Measurements from ENCODE around the gene CCN2. TPM values are rescaled to one million over a fixed set of nuclear protein-coding genes. Genes with fewer than 3 reads are reported as not detected.

Gene CCN2
- total RNA-seq, 1 experiment from 2014 or later, result 16.1 TPM

- CTCF ChIA-PET, result interaction anchor here (0.6 kb wide), 1 partner anchor 33 kb away, joined by 3 read pairs; no protein-coding TSS in a partner anchor
- Mint-ChIP-seq H3K4me3 (ENCODE audit: unreplicated experiment) (no peak overlapping the region), H3K27ac (ENCODE audit: unreplicated experiment) (no peak overlapping the region), H3K36me3 (ENCODE audit: insufficient read depth, unreplicated experiment) (peaks cover 26% of the 10 kb centered on the region), H3K9me3 (ENCODE audit: unreplicated experiment) (no peaks in the 10 kb centered on the region), H3K4me1 (ENCODE audit: low read depth, unreplicated experiment) (no peaks in the 10 kb centered on the region), H3K27me3 (ENCODE audit: insufficient read depth, unreplicated experiment) (no peaks in the 10 kb centered on the region)
- H3K36me3 ChIP-seq (ENCODE audit: control insufficient read depth, insufficient read depth, low read length), result peaks cover 7% of the 10 kb centered on the region
- DNase-seq, result no peak
- peaks cover 8% of the 10 kb centered on the region for H3K4me1 ChIP-seq
- TF ChIP-seq, protein P1, sequence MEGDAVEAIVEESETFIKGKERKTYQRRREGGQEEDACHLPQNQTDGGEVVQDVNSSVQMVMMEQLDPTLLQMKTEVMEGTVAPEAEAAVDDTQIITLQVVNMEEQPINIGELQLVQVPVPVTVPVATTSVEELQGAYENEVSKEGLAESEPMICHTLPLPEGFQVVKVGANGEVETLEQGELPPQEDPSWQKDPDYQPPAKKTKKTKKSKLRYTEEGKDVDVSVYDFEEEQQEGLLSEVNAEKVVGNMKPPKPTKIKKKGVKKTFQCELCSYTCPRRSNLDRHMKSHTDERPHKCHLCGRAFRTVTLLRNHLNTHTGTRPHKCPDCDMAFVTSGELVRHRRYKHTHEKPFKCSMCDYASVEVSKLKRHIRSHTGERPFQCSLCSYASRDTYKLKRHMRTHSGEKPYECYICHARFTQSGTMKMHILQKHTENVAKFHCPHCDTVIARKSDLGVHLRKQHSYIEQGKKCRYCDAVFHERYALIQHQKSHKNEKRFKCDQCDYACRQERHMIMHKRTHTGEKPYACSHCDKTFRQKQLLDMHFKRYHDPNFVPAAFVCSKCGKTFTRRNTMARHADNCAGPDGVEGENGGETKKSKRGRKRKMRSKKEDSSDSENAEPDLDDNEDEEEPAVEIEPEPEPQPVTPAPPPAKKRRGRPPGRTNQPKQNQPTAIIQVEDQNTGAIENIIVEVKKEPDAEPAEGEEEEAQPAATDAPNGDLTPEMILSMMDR (IDR thresholded peaks at IDR 0.05; ENCODE audit: insufficient read depth in 1 of 2, low read depth in 1 of 2, low read length in 1 of 2, severe bottlenecking in 1 of 2, unreplicated experiment in 1 of 2), result no peak
- intact Hi-C loops (cut with micrococcal nuclease; ENCODE audit: unreplicated experiment), result no loop called here
- H3K4me3 ChIP-seq (ENCODE audit: low read depth, low read length), result no peak overlapping the region
- POLR2A ChIA-PET, result interaction anchor here (0.5 to 0.8 kb wide), 2 partner anchors 17 to 50 kb away, joined by 3 read pairs; no protein-coding TSS in a partner anchor
- H3K27me3 ChIP-seq (replicated peaks; ENCODE audit: control insufficient read depth, insufficient read depth, low read length), result no peaks in the 10 kb centered on the region
- no TSS peak for BruUV-seq (replicated peaks)
- no peaks in the 10 kb centered on the region for H3K9me3 ChIP-seq
Observed at GRCh38 chr6:131946992-131947955, 3.9 kb downstream of the CCN2 start.

- Histone ChIP-seq H3K36me3 (ENCODE audit: control insufficient read depth, insufficient read depth, low read length) (peaks cover 7% of the 10 kb centered on the region), H3K4me1 (peaks cover under 1% of the 10 kb centered on the region; the same call in 1 of the 2 replicates), H3K27me3 (replicated peaks; ENCODE audit: control insufficient read depth, insufficient read depth, low read length) (no peaks in the 10 kb centered on the region), H3K9me3 (no peaks in the 10 kb centered on the region), H3K4me3 (ENCODE audit: low read depth, low read length) (no peak overlapping the region)
- Mint-ChIP-seq H3K36me3 (ENCODE audit: insufficient read depth, unreplicated experiment) (peaks cover 23% of the 10 kb centered on the region), H3K27ac (ENCODE audit: unreplicated experiment) (no peak overlapping the region), H3K9me3 (ENCODE audit: unreplicated experiment) (no peaks in the 10 kb centered on the region), H3K27me3 (ENCODE audit: insufficient read depth, unreplicated experiment) (no peaks in the 10 kb centered on the region), H3K4me3 (ENCODE audit: unreplicated experiment) (no peak overlapping the region), H3K4me1 (ENCODE audit: low read depth, unreplicated experiment) (no peaks in the 10 kb centered on the region)
- TF ChIP-seq, protein P1 (IDR thresholded peaks at IDR 0.05; ENCODE audit: insufficient read depth in 1 of 2, low read depth in 1 of 2, low read length in 1 of 2, severe bottlenecking in 1 of 2, unreplicated experiment in 1 of 2), result no peak
- ChIA-PET CTCF (no interaction called here), POLR2A (interaction anchor here (0.5 kb wide), 1 partner anchor 16 kb away, joined by 3 read pairs; no protein-coding TSS in a partner anchor)
- BruUV-seq (replicated peaks), result no TSS peak
- intact Hi-C loops (cut with micrococcal nuclease; ENCODE audit: unreplicated experiment), result no loop called here
- DNase-seq, result no peak
Observed at GRCh38 chr6:131946404-131946991, 4.7 kb downstream of the CCN2 start.

GRCh38 chr6:131945971-131946370 is 5.2 kb downstream of the CCN2 start:
- intact Hi-C loops (cut with micrococcal nuclease; ENCODE audit: unreplicated experiment), result no loop called here
- H3K9me3 Mint-ChIP-seq (ENCODE audit: unreplicated experiment), result no peaks in the 10 kb centered on the region
- Histone ChIP-seq H3K4me3 (ENCODE audit: low read depth, low read length) (no peak overlapping the region), H3K9me3 (no peaks in the 10 kb centered on the region), H3K36me3 (ENCODE audit: control insufficient read depth, insufficient read depth, low read length) (peaks cover 7% of the 10 kb centered on the region), H3K27me3 (replicated peaks; ENCODE audit: control insufficient read depth, insufficient read depth, low read length) (no peaks in the 10 kb centered on the region), H3K4me1 (no peaks in the 10 kb centered on the region)
- no peak for DNase-seq
- ChIA-PET CTCF (no interaction called here), POLR2A (no interaction called here)
- no peaks in the 10 kb centered on the region for H3K27me3 Mint-ChIP-seq (ENCODE audit: insufficient read depth, unreplicated experiment)
- peaks cover 17% of the 10 kb centered on the region for H3K36me3 Mint-ChIP-seq (ENCODE audit: insufficient read depth, unreplicated experiment)
- no peaks in the 10 kb centered on the region for H3K4me1 Mint-ChIP-seq (ENCODE audit: low read depth, unreplicated experiment)
- H3K27ac Mint-ChIP-seq (ENCODE audit: unreplicated experiment), result no peak overlapping the region
- no TSS peak for BruUV-seq (replicated peaks)
- TF ChIP-seq, protein P1 (IDR thresholded peaks at IDR 0.05; ENCODE audit: insufficient read depth in 1 of 2, low read depth in 1 of 2, low read length in 1 of 2, severe bottlenecking in 1 of 2, unreplicated experiment in 1 of 2), result no peak
- no peak overlapping the region for H3K4me3 Mint-ChIP-seq (ENCODE audit: unreplicated experiment)
